ENCODE results near the gene AK4. TPM values are rescaled to one million over a fixed set of nuclear protein-coding genes. Genes with fewer than 3 reads are reported as not detected.

AK4 gene
- total and polyA plus RNA-seq, 2 of the 8 experiments (the other 6 are each of a cell fraction or from before 2014, with no cell fraction given), result 64.5 to 175 TPM

GRCh38 chr1:65114322-65114721 lies 33.7 kb upstream of the AK4 start:
- no peak overlapping the region for H2AFZ ChIP-seq (ENCODE audit: low read length)
- H3K27me3 ChIP-seq (replicated peaks in 1 of 4; ENCODE audit: control insufficient read depth in 3 of 4, extremely low read depth in 1 of 4, insufficient read depth in 3 of 4, low read length in 3 of 4), result no peaks in the 10 kb centered on the region
- no peak overlapping the region for H4K5ac ChIP-seq (ENCODE audit: insufficient read length, low read depth, low read length)
- no peak overlapping the region for H3K9ac ChIP-seq (replicated peaks in 1 of 4; ENCODE audit: extremely low read depth in 1 of 4, low read depth in 3 of 4, low read length in 3 of 4)
- CTCF ChIA-PET (ENCODE audit: partially characterized antibody), result interaction anchor here (1.0 kb wide), 1 partner anchor 39 kb away, joined by 3 read pairs; no protein-coding TSS in a partner anchor
- H4K20me1 ChIP-seq (replicated peaks in 1 of 2; ENCODE audit: control insufficient read depth in 1 of 2, insufficient read depth in 2 of 2, low read length in 2 of 2), result no peaks in the 10 kb centered on the region
- H2BK120ac ChIP-seq (replicated peaks; ENCODE audit: low read depth, low read length), result no peak overlapping the region
- H2BK15ac ChIP-seq (ENCODE audit: low read length), result no peak overlapping the region
- H3K27ac ChIP-seq (ENCODE audit: low read depth, low read length), result no peak overlapping the region
- H3K79me1 ChIP-seq (ENCODE audit: low read depth, low read length), result no peaks in the 10 kb centered on the region
- H3K23ac ChIP-seq (ENCODE audit: insufficient read length), result no peak overlapping the region
- H3K9me3 ChIP-seq (ENCODE audit: insufficient read depth in 2 of 2, low read depth in 1 of 2, low read length in 1 of 2), result no peaks in the 10 kb centered on the region
- 0 out of 2 replicates have a peak, but pooled peaks cover 1% of the 10 kb centered on the region for H3K23me2 ChIP-seq (ENCODE audit: low read depth, low read length)
- no peaks in the 10 kb centered on the region for H3K79me2 ChIP-seq (ENCODE audit: control insufficient read depth in 1 of 2, insufficient read depth in 2 of 2, low read length in 2 of 2)
- H2BK5ac ChIP-seq (ENCODE audit: low read depth, low read length), result no peak overlapping the region
- no peak overlapping the region for H2BK12ac ChIP-seq (ENCODE audit: low read depth, low read length)
- no peak overlapping the region for H4K8ac ChIP-seq (ENCODE audit: extremely low read depth, insufficient read depth, low read length)
- DNase-seq (ENCODE audit: low read depth in 1 of 2, low spot score in 2 of 2), result no peak
- H2BK20ac ChIP-seq (ENCODE audit: low read length), result no peak overlapping the region
- H4K91ac ChIP-seq (replicated peaks; ENCODE audit: insufficient read length, low read length), result no peak overlapping the region
- H3K4me3 ChIP-seq (ENCODE audit: extremely low read depth in 1 of 4, insufficient read depth in 2 of 4, low read depth in 3 of 4, low read length in 4 of 4), result no peak overlapping the region
- POLR2A ChIA-PET (ENCODE audit: partially characterized antibody), result no interaction called here
- no peak overlapping the region for H2AK5ac ChIP-seq (ENCODE audit: low read depth, low read length)
- WGBS, 2 experiments (ENCODE audit: extremely low coverage in 1 of 2, insufficient coverage in 1 of 2, insufficient read length in 1 of 2, insufficient replicate concordance in 2 of 2, low coverage in 1 of 2, low lambda C conversion rate in 2 of 2, missing lambda C conversion rate in 1 of 2), result 94% methylated on average over 4 of the region's 4 CpGs; no CpG with 5 or more reads in 1 of the 2 experiments
- no peaks in the 10 kb centered on the region for H3K4me1 ChIP-seq (replicated peaks in 1 of 4; ENCODE audit: control insufficient read depth in 3 of 4, insufficient read depth in 4 of 4, low read length in 3 of 4)
- no peak overlapping the region for H3K56ac ChIP-seq (replicated peaks; ENCODE audit: insufficient read length, low read depth, low read length)
- no peak overlapping the region for H3K4me2 ChIP-seq (ENCODE audit: insufficient read depth in 1 of 2, low read depth in 2 of 2, low read length in 2 of 2)
- no peak overlapping the region for H3K14ac ChIP-seq (ENCODE audit: insufficient read length)
- no peak for FAIRE-seq
- no peak overlapping the region for H3K18ac ChIP-seq (ENCODE audit: extremely low read depth, low read length)
- no peaks in the 10 kb centered on the region for H3K36me3 ChIP-seq (ENCODE audit: control insufficient read depth in 2 of 4, insufficient read depth in 4 of 4, low read length in 3 of 4)
- H3K4ac ChIP-seq (replicated peaks; ENCODE audit: insufficient read length, low read depth, low read length), result no peak overlapping the region
- TF ChIP-seq EP300 (IDR thresholded peaks at IDR 0.05; ENCODE audit: borderline replicate concordance in 1 of 2, low read depth in 2 of 2, low read length in 2 of 2) (no peak), CHD1 (IDR thresholded peaks at IDR 0.05; ENCODE audit: low read depth, low read length) (no peak), CTCF (IDR thresholded peaks at IDR 0.05; ENCODE audit: control extremely low read depth in 1 of 3, insufficient read depth in 1 of 3, low read depth in 1 of 3, low read length in 3 of 3) (no peak), GTF2F1 (IDR thresholded peaks at IDR 0.05; ENCODE audit: borderline replicate concordance, low read depth, low read length) (no peak), RFX5 (IDR thresholded peaks at IDR 0.05; ENCODE audit: borderline replicate concordance, low read depth, low read length) (no peak), SAP30 (IDR thresholded peaks at IDR 0.05; ENCODE audit: insufficient read depth, insufficient replicate concordance, low read length) (no peak), SIN3A (conservative IDR thresholded peaks at IDR 0.05 in 1 of 2, IDR thresholded peaks at IDR 0.05 in 1 of 2; ENCODE audit: low read depth in 1 of 2, low read length in 2 of 2) (no peak), RXRA (IDR thresholded peaks at IDR 0.05; ENCODE audit: insufficient read depth, low read depth, low read length) (no peak)
- TF ChIP-seq, protein P1, sequence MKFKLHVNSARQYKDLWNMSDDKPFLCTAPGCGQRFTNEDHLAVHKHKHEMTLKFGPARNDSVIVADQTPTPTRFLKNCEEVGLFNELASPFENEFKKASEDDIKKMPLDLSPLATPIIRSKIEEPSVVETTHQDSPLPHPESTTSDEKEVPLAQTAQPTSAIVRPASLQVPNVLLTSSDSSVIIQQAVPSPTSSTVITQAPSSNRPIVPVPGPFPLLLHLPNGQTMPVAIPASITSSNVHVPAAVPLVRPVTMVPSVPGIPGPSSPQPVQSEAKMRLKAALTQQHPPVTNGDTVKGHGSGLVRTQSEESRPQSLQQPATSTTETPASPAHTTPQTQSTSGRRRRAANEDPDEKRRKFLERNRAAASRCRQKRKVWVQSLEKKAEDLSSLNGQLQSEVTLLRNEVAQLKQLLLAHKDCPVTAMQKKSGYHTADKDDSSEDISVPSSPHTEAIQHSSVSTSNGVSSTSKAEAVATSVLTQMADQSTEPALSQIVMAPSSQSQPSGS (IDR thresholded peaks at IDR 0.05; ENCODE audit: low read length), result no peak

Data from H1 (cell line).